ACC112 (cell line): Measurements from ENCODE around the gene SLMAP.

ENCODE experiments used
- H2AFZ ChIP-seq: fragments of 200-600 bp; sonication (generic); one replicate; pipeline ENCODE4 v1.6.0; 2017; ENCODE audit warnings: antibody characterized with exemption, low read length; ENCODE audit not compliant: unreplicated experiment
- H3K27ac ChIP-seq: fragments of 200-600 bp; sonication (generic); 2 replicates; pipeline ENCODE4 v1.5.1; 2014; ENCODE audit warnings: low read depth, mild to moderate bottlenecking, antibody characterized with exemption, low read length, moderate library complexity
- H3K27me3 ChIP-seq: fragments of 200-600 bp; sonication (generic); 2 replicates; pipeline ENCODE4 v1.6.1; 2014; ENCODE audit warnings: mild to moderate bottlenecking, antibody characterized with exemption, low read length, moderate library complexity, mixed read lengths; ENCODE audit not compliant: insufficient read depth
- H3K36me3 ChIP-seq: fragments of 200-600 bp; sonication (generic); 2 replicates; pipeline ENCODE4 v1.6.1; 2016; ENCODE audit warnings: mild to moderate bottlenecking, antibody characterized with exemption, low read length, moderate library complexity, mixed read lengths; ENCODE audit not compliant: insufficient read depth
- H3K4me1 ChIP-seq: fragments of 200-600 bp; sonication (generic); one replicate; pipeline ENCODE4 v1.6.1; 2016; ENCODE audit warnings: low read length, mixed read lengths; ENCODE audit not compliant: insufficient read depth, unreplicated experiment, control insufficient read depth
- H3K4me3 ChIP-seq: fragments of 200-600 bp; sonication (generic); 2 replicates; pipeline ENCODE4 v1.5.1; 2014; ENCODE audit warnings: mild to moderate bottlenecking, low read depth, low read length
- H3K79me2 ChIP-seq: fragments of 200-600 bp; sonication (generic); one replicate; pipeline ENCODE4 v1.6.0; 2016; ENCODE audit warnings: low read length; ENCODE audit not compliant: control insufficient read depth, unreplicated experiment, insufficient read depth

SLMAP gene

DNA sequence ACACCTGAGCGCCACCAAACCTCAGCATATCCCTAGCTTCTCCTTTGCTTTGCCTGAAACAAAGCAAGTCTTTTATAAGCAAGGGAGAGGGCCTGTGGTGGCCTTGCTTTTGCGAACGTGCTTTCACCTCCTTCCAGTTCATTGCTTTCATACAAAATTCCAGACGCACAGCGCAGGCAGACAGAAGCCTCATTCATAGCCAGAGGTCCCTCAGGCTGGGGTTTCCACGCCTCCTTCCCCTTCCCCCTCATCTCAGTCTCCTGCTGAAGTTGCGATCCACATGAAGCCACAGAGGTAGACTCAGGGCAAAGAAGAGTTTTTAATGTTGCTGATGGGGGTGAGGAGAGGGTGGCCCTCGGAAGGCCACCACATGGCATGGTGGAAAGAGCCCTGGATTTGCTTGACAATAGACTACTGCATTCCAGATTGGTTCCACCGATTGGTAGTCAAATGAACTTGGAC lies 192.7 kb downstream of the SLMAP start:
- H3K4me1 ChIP-seq, result peaks cover 27% of the 10 kb centered on the region
- no peak overlapping the region for H3K4me3 ChIP-seq
- no peak overlapping the region for H3K27ac ChIP-seq
- H3K36me3 ChIP-seq, result no peaks in the 10 kb centered on the region
- no peaks in the 10 kb centered on the region for H3K79me2 ChIP-seq
- no peaks in the 10 kb centered on the region for H3K27me3 ChIP-seq
- H2AFZ ChIP-seq, result no peak overlapping the region

DNA sequence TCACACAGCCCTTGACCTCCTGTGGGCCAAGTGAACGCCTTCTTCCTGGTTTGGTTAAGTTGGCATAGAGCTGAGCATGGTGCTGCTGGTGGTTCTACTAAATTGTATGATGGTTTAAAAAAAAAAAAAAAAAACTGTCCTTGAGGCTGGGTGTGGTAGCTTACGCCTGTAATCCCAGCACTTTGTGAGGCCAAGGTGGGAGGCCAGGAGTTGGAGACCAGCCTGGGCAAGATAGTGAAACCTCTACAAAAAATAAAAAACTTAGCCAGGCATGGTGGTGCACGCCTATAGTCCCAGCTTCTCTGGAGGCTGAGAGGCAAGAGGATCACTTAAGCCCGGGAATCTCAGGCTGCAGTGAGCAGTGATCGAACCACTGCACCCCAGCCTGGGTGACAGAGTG lies 193.2 kb downstream of the SLMAP start:
- H3K4me3 ChIP-seq, result no peak overlapping the region
- no peak overlapping the region for H3K27ac ChIP-seq
- no peak overlapping the region for H2AFZ ChIP-seq

DNA sequence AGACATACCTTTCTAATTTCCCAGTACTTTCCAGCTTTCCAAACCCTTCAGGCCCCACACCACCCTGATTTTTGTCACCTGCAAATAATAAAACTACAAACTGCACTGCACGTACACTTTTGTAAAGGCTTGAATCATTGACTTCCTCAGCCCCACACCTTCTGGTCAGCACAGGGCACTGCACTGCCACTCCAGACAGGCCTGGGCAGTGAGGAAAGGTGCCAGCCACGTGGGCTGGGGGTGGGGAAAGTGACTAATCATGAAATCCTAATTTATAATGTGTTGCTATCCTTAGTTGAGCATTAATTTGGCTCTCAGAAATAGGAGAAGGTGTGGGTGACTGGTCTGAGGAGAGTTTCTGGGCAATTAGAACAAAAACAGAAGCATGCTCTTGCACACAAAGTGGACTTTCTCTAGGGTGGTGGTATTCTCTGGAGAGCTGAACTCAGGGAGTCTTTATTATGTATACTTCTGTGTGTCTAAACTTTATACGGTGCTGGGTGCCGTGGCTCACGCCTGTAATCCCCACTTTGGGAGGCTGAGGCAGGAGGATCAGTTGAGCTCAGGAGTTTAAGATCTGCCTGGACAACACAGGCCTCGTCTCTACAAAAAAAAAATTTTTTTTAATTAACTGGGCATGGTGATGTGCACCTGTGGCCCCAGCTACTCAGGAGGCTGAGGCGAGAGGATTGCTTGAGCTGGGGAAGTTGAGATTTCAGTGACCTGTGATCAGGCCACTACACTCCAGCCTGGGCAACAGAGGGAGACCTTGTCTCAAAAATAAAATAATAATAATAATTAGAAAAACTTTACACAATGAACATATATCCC lies 193.9 kb downstream of the SLMAP start:
- Histone ChIP-seq H3K79me2 (no peaks in the 10 kb centered on the region), H3K36me3 (no peaks in the 10 kb centered on the region), H2AFZ (peak overlapping the region; percentile 56), H3K4me3 (no peak overlapping the region), H3K27ac (no peak overlapping the region), H3K4me1 (peaks cover 27% of the 10 kb centered on the region), H3K27me3 (no peaks in the 10 kb centered on the region)

More for the DNA sequence above, 193.2 kb downstream of the SLMAP start:
- H3K79me2 ChIP-seq, result no peaks in the 10 kb centered on the region
- H3K4me1 ChIP-seq, result peaks cover 27% of the 10 kb centered on the region
- H3K27me3 ChIP-seq, result no peaks in the 10 kb centered on the region
- no peaks in the 10 kb centered on the region for H3K36me3 ChIP-seq

DNA sequence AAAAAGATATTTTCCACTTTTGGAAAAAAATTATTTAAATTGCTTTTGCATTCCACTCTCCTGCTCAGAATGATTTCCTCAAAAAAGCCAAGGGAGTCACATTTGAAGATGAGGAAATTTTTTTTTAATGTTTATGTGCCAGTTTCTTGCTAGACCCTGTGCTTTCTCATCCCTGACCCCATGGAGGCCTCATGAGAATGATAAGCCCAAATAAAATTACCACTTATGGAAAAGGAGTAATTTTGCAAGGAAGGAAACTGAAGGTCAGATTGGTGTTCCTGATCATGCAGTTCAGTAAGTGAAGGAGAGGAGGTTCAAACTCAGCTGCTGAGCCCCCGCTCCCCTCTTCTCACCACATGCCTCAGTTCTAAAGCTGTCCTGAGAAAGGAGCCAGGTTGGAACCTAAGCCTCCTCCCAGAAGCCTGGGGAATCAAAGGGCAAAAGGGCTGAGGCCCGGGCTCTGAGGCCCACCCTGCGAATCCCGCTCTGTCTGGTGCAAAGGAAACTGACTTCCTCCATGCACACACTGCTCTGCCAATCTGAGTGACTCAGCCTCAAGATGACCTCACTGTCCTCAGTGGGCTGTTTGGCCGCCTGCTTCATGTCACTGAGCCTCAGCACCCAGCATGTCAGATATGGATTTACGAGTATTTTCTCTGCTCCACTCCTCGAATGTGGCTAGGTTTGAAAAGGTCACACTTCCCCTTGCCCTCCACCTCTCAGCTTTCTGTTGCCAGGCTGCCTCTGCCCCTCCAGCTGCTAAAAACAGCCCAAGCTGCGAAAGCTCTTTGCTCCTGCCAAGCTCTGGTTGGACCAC lies 195.2 kb downstream of the SLMAP start:
- Histone ChIP-seq H3K36me3 (no peaks in the 10 kb centered on the region), H3K79me2 (no peaks in the 10 kb centered on the region), H3K4me3 (no peak overlapping the region; the same call in 1 of the 2 replicates), H3K4me1 (peaks cover 28% of the 10 kb centered on the region), H2AFZ (peak overlapping the region; percentile 17), H3K27me3 (no peaks in the 10 kb centered on the region), H3K27ac (peak overlapping the region; percentile 42)

DNA sequence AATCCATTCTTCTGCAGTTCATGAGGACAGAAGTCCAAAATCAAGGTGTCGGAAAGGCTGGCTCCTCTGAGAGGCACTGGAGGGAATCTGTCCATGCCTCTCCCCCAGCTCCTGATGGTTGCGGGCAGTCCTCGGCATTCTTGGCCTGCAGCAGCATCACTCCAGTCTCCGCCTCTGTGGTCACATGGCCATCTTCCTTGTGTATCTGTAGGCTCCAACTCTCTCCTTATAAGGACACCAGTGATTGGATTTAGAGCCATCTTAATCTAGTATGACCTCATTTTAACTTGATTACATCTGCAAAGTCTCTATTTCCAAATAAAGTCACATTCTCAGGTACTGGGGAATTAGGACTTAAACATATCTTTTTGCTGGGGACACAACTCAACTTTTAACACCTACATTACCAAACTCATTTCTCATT lies 196.1 kb downstream of the SLMAP start:
- Histone ChIP-seq H2AFZ (peak overlapping the region; percentile 38), H3K79me2 (no peaks in the 10 kb centered on the region), H3K4me1 (peaks cover 38% of the 10 kb centered on the region), H3K36me3 (no peaks in the 10 kb centered on the region), H3K4me3 (no peak overlapping the region), H3K27me3 (no peaks in the 10 kb centered on the region), H3K27ac (peak overlapping the region; percentile 42)

DNA sequence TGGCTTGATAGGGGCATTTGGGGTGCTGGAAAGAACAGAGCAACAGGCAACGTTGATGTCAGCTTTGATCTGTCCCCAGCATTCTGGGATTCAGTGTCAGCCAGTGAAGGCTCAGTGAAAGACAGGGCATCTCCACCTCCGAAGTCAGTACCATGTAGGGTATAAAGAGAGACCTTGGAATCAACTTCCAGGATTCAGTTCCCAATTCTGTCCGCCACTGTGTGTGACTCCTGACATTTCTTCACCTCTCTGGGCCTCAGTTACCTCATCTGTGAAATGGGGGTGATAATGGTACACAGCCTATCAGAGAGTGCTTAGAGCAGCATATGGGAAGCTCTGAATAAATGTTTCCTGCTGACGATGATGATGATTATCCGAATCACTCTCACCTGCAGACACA lies 196.5 kb downstream of the SLMAP start:
- Histone ChIP-seq H3K4me3 (no peak overlapping the region), H3K79me2 (no peaks in the 10 kb centered on the region), H3K4me1 (peaks cover 38% of the 10 kb centered on the region), H3K27me3 (no peaks in the 10 kb centered on the region), H3K27ac (peak overlapping the region; percentile 39), H2AFZ (peak overlapping the region; percentile 38), H3K36me3 (no peaks in the 10 kb centered on the region)

DNA sequence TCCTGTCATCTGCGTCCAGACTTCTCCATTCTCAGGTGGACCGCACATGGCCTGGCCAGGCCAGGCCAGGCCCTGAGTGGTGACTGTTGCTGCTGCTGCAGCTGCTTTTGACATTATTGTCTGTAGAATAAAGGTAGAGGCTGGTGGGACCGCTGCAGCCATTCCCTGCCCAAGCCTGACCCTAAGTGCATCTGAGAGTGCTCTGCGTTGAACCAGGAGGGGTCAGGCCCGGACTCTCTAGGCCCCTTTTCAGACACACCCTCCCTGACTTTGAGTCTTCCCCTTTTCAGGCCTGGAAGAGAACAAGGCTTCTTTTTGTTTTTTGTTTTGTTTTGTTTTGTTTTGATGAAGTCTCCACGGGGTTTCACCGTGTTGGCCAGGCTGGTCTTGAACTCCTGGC lies 197.5 kb downstream of the SLMAP start:
- Histone ChIP-seq H3K4me3 (no peak overlapping the region), H3K27me3 (no peaks in the 10 kb centered on the region), H3K27ac (no peak overlapping the region), H3K79me2 (no peaks in the 10 kb centered on the region), H2AFZ (no peak overlapping the region), H3K36me3 (no peaks in the 10 kb centered on the region), H3K4me1 (peaks cover 39% of the 10 kb centered on the region)

DNA sequence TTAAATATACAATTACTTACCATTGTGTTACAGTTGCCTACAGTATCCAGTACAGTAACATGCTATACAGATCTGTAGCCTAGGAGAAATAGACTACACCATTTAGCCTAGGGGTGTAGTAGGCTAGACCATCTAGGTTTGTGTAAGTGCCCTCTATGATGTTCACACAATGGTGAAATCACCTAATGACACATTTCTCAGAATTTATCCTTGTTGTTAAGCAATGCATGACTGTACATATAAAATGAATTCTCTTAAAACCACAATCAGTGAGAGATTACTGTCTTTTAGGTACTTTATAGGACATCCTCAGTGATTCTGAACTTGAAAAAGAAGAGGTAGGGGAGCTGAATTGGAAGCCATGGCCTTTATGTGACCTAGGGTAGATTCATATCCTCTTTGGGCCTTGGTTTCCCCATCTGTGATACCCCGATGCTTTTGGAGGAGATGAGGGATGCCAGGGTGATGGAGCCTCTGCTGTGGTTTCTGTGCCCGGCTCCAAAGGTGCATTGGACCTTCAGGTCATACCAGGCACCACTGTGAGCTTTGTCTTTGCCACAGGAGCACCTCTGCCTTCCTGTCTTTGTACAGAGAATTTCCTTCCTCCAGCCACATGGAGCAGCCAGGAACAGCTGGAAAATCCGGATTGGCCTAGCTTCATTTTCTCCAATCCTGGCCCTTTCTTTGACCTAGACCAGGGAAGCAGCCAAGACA lies 200.2 kb downstream of the SLMAP start:
- Histone ChIP-seq H3K4me1 (peaks cover 43% of the 10 kb centered on the region), H3K27ac (peak overlapping the region; percentile 43), H3K79me2 (no peaks in the 10 kb centered on the region), H2AFZ (peak overlapping the region; percentile 0), H3K36me3 (no peaks in the 10 kb centered on the region), H3K4me3 (no peak overlapping the region), H3K27me3 (no peaks in the 10 kb centered on the region)

DNA sequence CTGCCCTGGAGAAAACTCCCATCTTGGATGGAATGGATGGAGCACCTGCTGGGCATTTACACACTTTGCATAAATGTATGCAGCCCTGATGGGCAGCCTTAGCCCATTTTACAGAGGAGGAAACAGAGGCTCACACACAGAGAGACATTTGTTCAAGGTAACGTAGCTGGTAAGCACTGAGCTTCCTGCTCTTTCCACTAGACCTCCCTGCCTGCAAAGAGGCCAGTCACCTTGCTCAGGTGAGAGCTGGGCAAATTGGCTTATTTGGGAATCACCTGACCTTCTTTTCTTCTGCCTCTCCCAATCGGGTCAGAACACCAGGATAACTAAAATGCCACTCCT lies 200.7 kb downstream of the SLMAP start:
- H3K4me1 ChIP-seq, result peaks cover 38% of the 10 kb centered on the region
- H3K36me3 ChIP-seq, result no peaks in the 10 kb centered on the region
- no peak overlapping the region for H2AFZ ChIP-seq
- no peaks in the 10 kb centered on the region for H3K79me2 ChIP-seq
- no peaks in the 10 kb centered on the region for H3K27me3 ChIP-seq
- H3K27ac ChIP-seq, result peak overlapping the region; percentile 43; the same call in 1 of the 2 replicates
- no peak overlapping the region for H3K4me3 ChIP-seq

DNA sequence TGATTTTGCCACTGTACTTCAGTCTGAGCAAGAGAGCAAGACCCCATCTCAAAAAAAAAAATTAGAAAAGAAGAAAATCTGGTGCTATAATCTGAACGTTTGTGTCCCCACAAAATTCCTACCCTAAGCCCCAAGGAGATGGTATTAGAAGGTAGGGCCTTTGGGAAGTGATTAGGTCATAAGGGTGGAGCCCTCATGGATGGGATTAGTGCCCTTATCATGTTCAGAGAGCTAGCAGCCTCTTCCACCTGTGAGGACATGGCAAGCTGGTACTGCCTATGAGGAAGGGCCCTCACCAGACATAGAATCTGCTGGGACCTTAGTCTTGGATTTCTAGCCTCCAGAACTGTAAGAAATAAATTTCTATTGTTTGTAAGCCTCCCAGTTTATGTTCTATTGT lies 201.7 kb downstream of the SLMAP start:
- no peak overlapping the region for H3K27ac ChIP-seq
- no peaks in the 10 kb centered on the region for H3K27me3 ChIP-seq
- H3K36me3 ChIP-seq, result no peaks in the 10 kb centered on the region
- H3K4me3 ChIP-seq, result no peak overlapping the region
- H3K4me1 ChIP-seq, result peaks cover 31% of the 10 kb centered on the region
- H3K79me2 ChIP-seq, result no peaks in the 10 kb centered on the region
- no peak overlapping the region for H2AFZ ChIP-seq
